NB4 (cell line): ENCODE results near the gene TEKT1.

Experiments
- CTCF ChIP-seq: IDR thresholded peaks from one replicate; pipeline ENCODE4 v1.5.1; 2012; ENCODE audit warnings: low read depth, low read length
- MAX ChIP-seq: IDR thresholded peaks from 2 replicates; pipeline ENCODE4 v1.6.1; 2011; ENCODE audit warnings: low read depth, low read length
- MYC ChIP-seq: IDR thresholded peaks from 2 replicates; pipeline ENCODE4 v1.6.1; 2011; ENCODE audit warnings: low read depth, low read length
- POLR2A ChIP-seq: IDR thresholded peaks from 2 replicates; pipeline ENCODE4 v1.6.1; 2011; ENCODE audit warnings: mild to moderate bottlenecking; ENCODE audit not compliant: insufficient read length; ENCODE audit errors: extremely low read depth

- no peak for TF ChIP-seq CTCF
- no peak for TF ChIP-seq POLR2A
- TF ChIP-seq MAX = no peak
- TF ChIP-seq MYC = no peak
Measured at GRCh38 chr17:6831661-6832263, at the start of gene TEKT1.
